Measurements from ENCODE around the gene SDK1.
"Not testable (repeated sequence)": the region's sequence is repeated elsewhere in the genome, so short reads cannot be mapped to it uniquely, and the experiment has no call there.

The SDK1 gene

GRCh38 chr7:3960050-3960763 is 659.2 kb downstream of the SDK1 start:
- H3K4me3 ChIP-seq (ENCODE audit: low read depth, low read length), result no peak overlapping the region
- TF ChIP-seq CTCF (IDR thresholded peaks at IDR 0.05; ENCODE audit: low read depth, low read length), result no peak
- in situ Hi-C loops (cut with HindIII; ENCODE audit: low sequenced_read_pairs), result no loop called here
- DNase-seq (ENCODE audit: low read depth, low spot score), result no peak

GRCh38 chr7:3960942-3961341 is 659.9 kb downstream of the SDK1 start:
- TF ChIP-seq CTCF (IDR thresholded peaks at IDR 0.05; ENCODE audit: low read depth, low read length), result no peak
- no peak for DNase-seq (ENCODE audit: low read depth, low spot score)
- in situ Hi-C loops (cut with HindIII; ENCODE audit: low sequenced_read_pairs), result no loop called here
- no peak overlapping the region for H3K4me3 ChIP-seq (ENCODE audit: low read depth, low read length)

GRCh38 chr7:3961857-3962503 is 660.9 kb downstream of the SDK1 start:
- in situ Hi-C loops (cut with HindIII; ENCODE audit: low sequenced_read_pairs), result no loop called here
- no peak overlapping the region for H3K4me3 ChIP-seq (ENCODE audit: low read depth, low read length)
- TF ChIP-seq CTCF (IDR thresholded peaks at IDR 0.05; ENCODE audit: low read depth, low read length), result no peak

GRCh38 chr7:3963768-3964167 is 662.7 kb downstream of the SDK1 start:
- DNase-seq (ENCODE audit: low read depth, low spot score); in situ Hi-C loops (cut with HindIII; ENCODE audit: low sequenced_read_pairs); H3K4me3 ChIP-seq (ENCODE audit: low read depth, low read length): not testable (repeated sequence)

More at GRCh38 chr7:3961857-3962503, 660.9 kb downstream of the SDK1 start:
- no peak for DNase-seq (ENCODE audit: low read depth, low spot score)

DNA sequence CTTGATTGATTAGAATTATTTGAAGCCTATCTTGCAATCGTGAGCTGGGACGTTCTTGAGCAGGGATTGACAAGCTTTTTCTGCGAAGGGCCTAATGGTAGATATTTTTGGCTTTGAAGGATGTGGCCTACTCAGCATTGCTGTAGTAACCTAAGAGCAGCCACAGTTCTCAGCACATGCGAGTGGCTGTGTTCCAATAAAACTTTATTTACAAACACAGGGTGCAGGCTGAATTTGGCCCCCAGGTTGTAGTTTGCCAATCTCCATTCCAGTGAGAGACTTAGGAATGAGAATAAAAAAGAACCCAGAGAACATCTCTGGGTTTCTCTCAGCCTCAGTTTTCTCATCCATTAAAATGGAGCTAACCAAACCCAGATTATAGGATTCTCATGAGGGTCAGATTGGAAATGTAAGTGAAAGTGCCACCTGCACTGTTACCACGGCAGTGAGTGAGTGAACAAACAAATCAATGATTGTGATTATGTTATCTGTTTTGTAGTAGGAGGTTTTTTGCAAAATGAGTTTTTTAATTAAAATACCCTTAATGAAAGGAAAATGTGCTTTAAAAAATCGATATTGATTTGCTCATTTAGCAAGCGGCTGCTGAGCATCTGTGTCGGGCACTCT is 664.0 kb downstream of the SDK1 start:
- no peak for DNase-seq (ENCODE audit: low read depth, low spot score)
- in situ Hi-C loops (cut with HindIII; ENCODE audit: low sequenced_read_pairs), result no loop called here
- TF ChIP-seq CTCF (IDR thresholded peaks at IDR 0.05; ENCODE audit: low read depth, low read length), result no peak
- H3K4me3 ChIP-seq (ENCODE audit: low read depth, low read length), result no peak overlapping the region

- no peak overlapping the region for H3K4me3 ChIP-seq (ENCODE audit: low read depth, low read length)
- DNase-seq (ENCODE audit: low read depth, low spot score), result no peak
- no peak for TF ChIP-seq CTCF (IDR thresholded peaks at IDR 0.05; ENCODE audit: low read depth, low read length)
- in situ Hi-C loops (cut with HindIII; ENCODE audit: low sequenced_read_pairs), result no loop called here
Measured at GRCh38 chr7:3965794-3966395, 664.8 kb downstream of the SDK1 start.

Data from astrocyte of the spinal cord (primary cell).